GM21619 (cell line): ENCODE results near the gene CCDC88B.

Source experiments
- ATAC-seq: cut with Tn5 transposase; IDR thresholded peaks from one replicate; pipeline ENCODE4 v1.9.1; 2021; ENCODE audit not compliant: unreplicated experiment

The CCDC88B gene

GRCh38 chr11:64406221-64406946 is 66.4 kb downstream of the CCDC88B start:
- ATAC-seq = no peak
